Ishikawa (cell line): ENCODE results near the gene GNAO1.

Experiments
- CEBPB ChIP-seq: IDR thresholded peaks from 2 replicates; pipeline ENCODE4 v1.6.1; 2012
- CREB1 ChIP-seq: IDR thresholded peaks from 2 replicates; pipeline ENCODE4 v1.6.1; 2012; ENCODE audit warnings: low read depth
- EGR1 ChIP-seq: IDR thresholded peaks from 2 replicates; pipeline ENCODE4 v1.6.1; 2012
- NFIC ChIP-seq: IDR thresholded peaks from 2 replicates; pipeline ENCODE4 v1.6.1; 2012
- RAD21 ChIP-seq: IDR thresholded peaks from 2 replicates; pipeline ENCODE4 v1.6.1; 2012; ENCODE audit warnings: low read depth
- REST ChIP-seq: IDR thresholded peaks from 2 replicates; pipeline ENCODE4 v1.6.1; 2012; ENCODE audit warnings: low read depth, mild to moderate bottlenecking
- TAF1 ChIP-seq: IDR thresholded peaks from 2 replicates; pipeline ENCODE4 v1.6.1; 2012; ENCODE audit warnings: low read depth, mild to moderate bottlenecking
- TCF12 ChIP-seq: IDR thresholded peaks from 2 replicates; pipeline ENCODE4 v1.6.1; 2012; ENCODE audit warnings: low read depth
- YY1 ChIP-seq: IDR thresholded peaks from 2 replicates; pipeline ENCODE4 v1.6.1; 2012; ENCODE audit warnings: low read depth
- ZBTB7A ChIP-seq: IDR thresholded peaks from 2 replicates; pipeline ENCODE4 v1.6.1; 2012; ENCODE audit warnings: low read depth
- TF ChIP-seq, protein P1 (sequence below): IDR thresholded peaks from 2 replicates; pipeline ENCODE4 v1.6.1; 2012

DNA sequence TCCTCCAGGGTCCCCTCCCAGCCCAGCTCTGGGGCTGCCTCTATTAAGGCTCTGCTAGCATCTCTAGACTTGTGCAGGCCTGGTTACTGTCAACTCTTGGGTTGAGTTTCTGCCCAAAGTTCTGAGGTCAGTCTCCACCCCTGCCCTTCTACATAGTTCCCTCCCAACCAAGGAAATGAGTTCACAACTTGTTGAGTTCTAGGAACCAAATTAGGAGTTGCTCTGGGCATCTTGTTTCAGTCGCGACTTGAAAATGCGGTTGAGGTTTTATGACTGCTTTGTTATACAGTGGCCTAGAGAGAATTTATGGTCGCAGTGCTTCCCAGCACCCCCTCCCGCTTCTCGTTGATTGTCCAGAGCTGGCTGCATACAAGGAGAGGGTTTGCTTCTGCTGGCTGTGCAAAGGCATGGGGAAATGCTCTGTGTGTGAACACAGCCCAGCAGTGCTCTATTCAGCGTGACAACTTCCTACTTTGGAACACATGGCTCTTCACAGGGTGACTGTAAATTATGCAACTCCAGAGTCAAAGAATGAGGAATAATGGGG lies 20.2 kb downstream of the GNAO1 start:
- TF ChIP-seq ZBTB7A (no peak), YY1 (no peak), EGR1 (no peak), REST (no peak), RAD21 (no peak), CEBPB (no peak), CREB1 (no peak), TCF12 (no peak), TAF1 (no peak), NFIC (no peak)
- TF ChIP-seq, protein P1, sequence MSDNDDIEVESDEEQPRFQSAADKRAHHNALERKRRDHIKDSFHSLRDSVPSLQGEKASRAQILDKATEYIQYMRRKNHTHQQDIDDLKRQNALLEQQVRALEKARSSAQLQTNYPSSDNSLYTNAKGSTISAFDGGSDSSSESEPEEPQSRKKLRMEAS: no peak
